Measurements from ENCODE around the gene PODNL1.
A peak's percentile ranks its signal among the peaks of the same experiment; 100 is the strongest.

DNA sequence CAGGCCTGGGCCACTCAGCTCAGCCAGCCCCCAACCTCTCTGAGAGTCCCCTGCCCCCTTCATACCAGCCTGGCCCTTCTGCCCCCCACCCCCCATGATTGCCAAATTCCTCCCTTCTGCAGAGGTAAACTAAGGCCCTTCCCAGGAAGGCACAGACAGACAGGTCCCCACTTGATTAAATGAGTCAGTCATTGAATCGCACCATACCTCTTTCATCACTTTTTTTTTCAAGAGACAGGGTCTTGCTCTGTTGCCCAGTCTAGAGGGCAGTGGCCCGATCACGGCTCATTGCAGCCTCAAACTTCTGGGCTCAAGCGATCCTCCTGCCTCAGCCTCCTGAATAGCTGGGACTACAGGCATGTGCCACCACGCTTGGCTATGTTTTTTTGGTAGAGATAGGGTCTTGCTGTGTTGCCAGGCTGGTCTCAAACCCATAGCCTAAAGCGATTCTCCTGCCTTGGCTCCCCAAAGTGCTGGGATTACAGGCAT is 6.0 kb downstream of the PODNL1 start:
- TF ChIP-seq, protein P1, sequence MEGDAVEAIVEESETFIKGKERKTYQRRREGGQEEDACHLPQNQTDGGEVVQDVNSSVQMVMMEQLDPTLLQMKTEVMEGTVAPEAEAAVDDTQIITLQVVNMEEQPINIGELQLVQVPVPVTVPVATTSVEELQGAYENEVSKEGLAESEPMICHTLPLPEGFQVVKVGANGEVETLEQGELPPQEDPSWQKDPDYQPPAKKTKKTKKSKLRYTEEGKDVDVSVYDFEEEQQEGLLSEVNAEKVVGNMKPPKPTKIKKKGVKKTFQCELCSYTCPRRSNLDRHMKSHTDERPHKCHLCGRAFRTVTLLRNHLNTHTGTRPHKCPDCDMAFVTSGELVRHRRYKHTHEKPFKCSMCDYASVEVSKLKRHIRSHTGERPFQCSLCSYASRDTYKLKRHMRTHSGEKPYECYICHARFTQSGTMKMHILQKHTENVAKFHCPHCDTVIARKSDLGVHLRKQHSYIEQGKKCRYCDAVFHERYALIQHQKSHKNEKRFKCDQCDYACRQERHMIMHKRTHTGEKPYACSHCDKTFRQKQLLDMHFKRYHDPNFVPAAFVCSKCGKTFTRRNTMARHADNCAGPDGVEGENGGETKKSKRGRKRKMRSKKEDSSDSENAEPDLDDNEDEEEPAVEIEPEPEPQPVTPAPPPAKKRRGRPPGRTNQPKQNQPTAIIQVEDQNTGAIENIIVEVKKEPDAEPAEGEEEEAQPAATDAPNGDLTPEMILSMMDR (tag by site-specific recombination; IDR thresholded peaks at IDR 0.05) = no peak
- TF ChIP-seq ZNF121 (tag by site-specific recombination; IDR thresholded peaks at IDR 0.05) = peak; percentile 95
- no peak for TF ChIP-seq ZNF354C (tag by site-specific recombination; IDR thresholded peaks at IDR 0.05; ENCODE audit: borderline replicate concordance, low read depth)
- TF ChIP-seq ZNF558 (tag by site-specific recombination; IDR thresholded peaks at IDR 0.05) = no peak
- no peak for TF ChIP-seq ZFP3 (tag by site-specific recombination; IDR thresholded peaks at IDR 0.05; ENCODE audit: low read depth)
- no peak for TF ChIP-seq BCL11A (tag by site-specific recombination; IDR thresholded peaks at IDR 0.05; ENCODE audit: low read depth)
- TF ChIP-seq ELK4 (IDR thresholded peaks at IDR 0.05; ENCODE audit: borderline replicate concordance, low read depth, low read length) = no peak
- TF ChIP-seq REST (tag by site-specific recombination; IDR thresholded peaks at IDR 0.05) = no peak
- no peak for TF ChIP-seq ZBTB49 (tag by site-specific recombination; IDR thresholded peaks at IDR 0.05; ENCODE audit: low read depth)
- TF ChIP-seq, protein P2, sequence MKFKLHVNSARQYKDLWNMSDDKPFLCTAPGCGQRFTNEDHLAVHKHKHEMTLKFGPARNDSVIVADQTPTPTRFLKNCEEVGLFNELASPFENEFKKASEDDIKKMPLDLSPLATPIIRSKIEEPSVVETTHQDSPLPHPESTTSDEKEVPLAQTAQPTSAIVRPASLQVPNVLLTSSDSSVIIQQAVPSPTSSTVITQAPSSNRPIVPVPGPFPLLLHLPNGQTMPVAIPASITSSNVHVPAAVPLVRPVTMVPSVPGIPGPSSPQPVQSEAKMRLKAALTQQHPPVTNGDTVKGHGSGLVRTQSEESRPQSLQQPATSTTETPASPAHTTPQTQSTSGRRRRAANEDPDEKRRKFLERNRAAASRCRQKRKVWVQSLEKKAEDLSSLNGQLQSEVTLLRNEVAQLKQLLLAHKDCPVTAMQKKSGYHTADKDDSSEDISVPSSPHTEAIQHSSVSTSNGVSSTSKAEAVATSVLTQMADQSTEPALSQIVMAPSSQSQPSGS (tag by site-specific recombination; IDR thresholded peaks at IDR 0.05; ENCODE audit: low read depth) = no peak
- no peak for TF ChIP-seq ZNF280D (tag by site-specific recombination; IDR thresholded peaks at IDR 0.05)

All from HEK293 (cell line).